ENCODE data around the gene STRA6. TPM values are rescaled to one million over a fixed set of nuclear protein-coding genes. Genes with fewer than 3 reads are reported as not detected.

The STRA6 gene
- total and polyA plus RNA-seq, 3 experiments from 2014 or later = not detected

DNA sequence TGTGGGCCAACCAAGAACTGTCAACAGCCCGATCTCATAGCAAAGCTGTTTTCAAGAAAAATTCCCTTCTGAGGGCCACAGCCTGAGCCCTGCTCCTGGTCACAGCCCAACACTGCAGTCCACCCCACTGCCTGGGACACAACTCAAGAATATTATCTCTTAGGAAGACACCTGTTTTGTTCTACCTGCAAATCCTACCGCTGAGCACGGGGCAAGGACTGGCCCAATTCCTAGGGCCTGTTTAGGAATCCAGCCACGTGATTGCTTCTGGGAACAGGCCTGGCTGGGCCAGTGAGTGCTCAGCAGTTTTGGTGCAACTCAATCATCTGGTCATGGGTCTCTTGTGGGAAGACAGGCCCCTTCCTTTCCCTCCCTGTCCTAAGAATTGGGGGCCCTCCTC, 63.9 kb downstream of the STRA6 start:
- no peak overlapping the region for H3K4me3 ChIP-seq (ENCODE audit: low read length)
- no peaks in the 10 kb centered on the region for H3K9me3 Mint-ChIP-seq
- H3K4me1 Mint-ChIP-seq = peaks cover 10 to 28% (median 15%) of the 10 kb centered on the region in 3 donors
- DNase-seq = no peak
- peaks cover 5% of the 10 kb centered on the region for H3K4me1 ChIP-seq (ENCODE audit: insufficient read depth, low read length)
- H3K27me3 Mint-ChIP-seq = peaks cover 36 to 79% of the 10 kb centered on the region in 2 donors
- no peak overlapping the region for H3K27ac ChIP-seq (ENCODE audit: low read depth, low read length)
- no peak overlapping the region for H3K27ac Mint-ChIP-seq
- H3K4me3 Mint-ChIP-seq = no peak overlapping the region
- peaks cover 26% of the 10 kb centered on the region for H3K27me3 ChIP-seq (ENCODE audit: insufficient read depth, low read length, poor library complexity, severe bottlenecking)
- ChIA-PET POLR2A (interaction anchor here (0.7 kb wide), 1 partner anchor 95 kb away, joined by 7 read pairs; no protein-coding TSS in a partner anchor), CTCF (interaction anchor here (1.0 kb wide), 1 partner anchor 177 kb away, joined by 3 read pairs; no protein-coding TSS in a partner anchor)
- H3K9me3 ChIP-seq (ENCODE audit: low read length) = no peaks in the 10 kb centered on the region
- H3K36me3 ChIP-seq (ENCODE audit: insufficient read depth, low read length) = no peaks in the 10 kb centered on the region
- no peaks in the 10 kb centered on the region for H3K36me3 Mint-ChIP-seq

DNA sequence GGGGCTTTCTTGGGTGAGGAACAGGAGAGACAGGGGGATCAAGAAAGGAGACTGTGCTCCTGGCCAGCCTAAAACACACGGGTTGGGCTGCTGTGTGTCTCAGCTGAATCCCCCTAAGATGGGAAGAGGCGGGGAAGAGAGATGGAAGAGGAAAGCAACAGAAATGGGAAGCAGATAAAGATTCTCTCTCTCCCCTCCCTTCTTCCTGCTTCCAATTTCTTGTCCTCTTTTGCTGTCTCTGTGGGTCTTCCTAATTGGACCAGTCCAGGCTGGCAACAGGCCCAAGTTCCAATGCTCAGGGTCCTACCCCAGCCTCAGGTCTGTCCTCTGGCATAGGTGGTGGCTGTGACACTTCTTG, 65.1 kb downstream of the STRA6 start:
- Mint-ChIP-seq H3K27ac (no peak overlapping the region), H3K9me3 (no peaks in the 10 kb centered on the region), H3K4me3 (peak overlapping the region in 5 of 7 donors; percentile 3 to 66 (median 57)), H3K4me1 (peaks cover 10 to 32% (median 15%) of the 10 kb centered on the region in 3 donors), H3K27me3 (peaks cover 41 to 83% of the 10 kb centered on the region in 2 donors), H3K36me3 (no peaks in the 10 kb centered on the region)
- no peak for DNase-seq
- no peaks in the 10 kb centered on the region for H3K36me3 ChIP-seq (ENCODE audit: insufficient read depth, low read length)
- peaks cover 5% of the 10 kb centered on the region for H3K4me1 ChIP-seq (ENCODE audit: insufficient read depth, low read length)
- CTCF ChIA-PET = no interaction called here
- no peak overlapping the region for H3K27ac ChIP-seq (ENCODE audit: low read depth, low read length)
- peaks cover 29% of the 10 kb centered on the region for H3K27me3 ChIP-seq (ENCODE audit: insufficient read depth, low read length, poor library complexity, severe bottlenecking)
- no peak overlapping the region for H3K4me3 ChIP-seq (ENCODE audit: low read length)
- POLR2A ChIA-PET = no interaction called here
- H3K9me3 ChIP-seq (ENCODE audit: low read length) = no peaks in the 10 kb centered on the region

DNA sequence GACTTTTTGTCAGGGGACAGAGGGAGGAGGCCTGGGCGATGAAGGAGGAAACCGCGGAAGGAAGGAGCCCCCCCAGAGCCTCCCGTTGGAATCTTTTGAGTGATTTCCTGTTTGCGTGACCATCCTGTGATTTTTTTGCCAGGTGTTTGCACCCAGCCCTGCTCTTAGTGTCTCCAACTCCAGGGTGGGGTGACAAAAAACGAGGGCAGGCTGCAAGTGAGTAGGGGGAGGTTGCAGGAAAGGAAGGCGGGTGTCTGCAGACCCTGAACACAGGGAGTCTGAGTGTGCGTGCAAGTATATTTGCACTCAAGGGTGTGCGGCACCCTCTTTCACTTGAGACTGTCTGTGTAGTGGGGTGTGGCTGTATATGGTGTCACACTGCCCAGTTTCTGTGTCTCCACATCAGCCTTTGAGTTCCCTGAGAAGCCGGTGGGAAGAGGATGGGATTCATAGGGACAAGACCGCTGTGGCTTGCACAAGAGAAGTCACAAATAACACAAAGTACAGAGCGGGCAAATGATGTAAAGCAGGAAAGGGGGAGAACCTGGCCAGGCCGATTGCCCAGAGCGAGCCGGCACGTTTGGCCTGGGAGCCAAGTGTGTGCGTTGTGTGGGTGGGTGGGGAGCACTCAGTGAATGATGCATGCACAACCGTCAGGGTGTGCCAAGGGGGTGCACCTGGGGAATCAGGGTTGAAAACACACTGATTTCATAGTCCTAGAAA, 65.6 kb downstream of the STRA6 start:
- no peak for DNase-seq

DNA sequence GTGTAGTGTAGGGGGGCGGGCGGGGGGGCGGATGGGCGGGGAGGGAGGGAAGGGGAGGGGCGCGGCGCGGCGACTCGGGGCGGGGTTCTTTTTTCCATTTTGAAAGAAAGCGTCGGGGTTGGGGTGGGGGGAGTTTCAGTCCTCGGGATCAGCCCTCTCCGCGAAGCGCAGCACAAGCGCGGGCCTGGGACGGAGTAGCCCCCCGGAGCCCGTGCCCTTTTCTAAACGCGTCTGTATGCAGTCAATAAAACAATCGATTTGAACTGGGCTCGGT, 66.1 kb downstream of the STRA6 start:
- Histone ChIP-seq H3K9me3 (ENCODE audit: low read length) (no peaks in the 10 kb centered on the region), H3K27me3 (ENCODE audit: insufficient read depth, low read length, poor library complexity, severe bottlenecking) (peaks cover 38% of the 10 kb centered on the region), H3K4me3 (ENCODE audit: low read length) (no peak overlapping the region), H3K4me1 (ENCODE audit: insufficient read depth, low read length) (peaks cover 5% of the 10 kb centered on the region), H3K36me3 (ENCODE audit: insufficient read depth, low read length) (no peaks in the 10 kb centered on the region), H3K27ac (ENCODE audit: low read depth, low read length) (no peak overlapping the region)
- DNase-seq = no peak
- H3K36me3 Mint-ChIP-seq = no peaks in the 10 kb centered on the region
- POLR2A ChIA-PET = no interaction called here
- H3K4me3 Mint-ChIP-seq = peak overlapping the region in 6 of 7 donors; percentile 51 to 81 (median 64)
- H3K4me1 Mint-ChIP-seq = peaks cover 12 to 37% (median 15%) of the 10 kb centered on the region in 3 donors
- H3K27ac Mint-ChIP-seq = no peak overlapping the region
- peaks cover 49 to 86% of the 10 kb centered on the region in 2 donors for H3K27me3 Mint-ChIP-seq
- no peaks in the 10 kb centered on the region for H3K9me3 Mint-ChIP-seq
- CTCF ChIA-PET = interaction anchor here (1.6 kb wide), 1 partner anchor 186 kb away, joined by 4 read pairs; no protein-coding TSS in a partner anchor

More for the DNA sequence above, 65.6 kb downstream of the STRA6 start:
- Histone ChIP-seq H3K36me3 (ENCODE audit: insufficient read depth, low read length) (no peaks in the 10 kb centered on the region), H3K4me1 (ENCODE audit: insufficient read depth, low read length) (peaks cover 5% of the 10 kb centered on the region), H3K27me3 (ENCODE audit: insufficient read depth, low read length, poor library complexity, severe bottlenecking) (peaks cover 33% of the 10 kb centered on the region), H3K27ac (ENCODE audit: low read depth, low read length) (no peak overlapping the region), H3K9me3 (ENCODE audit: low read length) (no peaks in the 10 kb centered on the region), H3K4me3 (ENCODE audit: low read length) (no peak overlapping the region)
- CTCF ChIA-PET = no interaction called here
- Mint-ChIP-seq H3K9me3 (no peaks in the 10 kb centered on the region), H3K4me1 (peaks cover 12 to 34% (median 15%) of the 10 kb centered on the region in 3 donors), H3K27ac (peak overlapping the region in 1 of 8 donors; percentile 10), H3K4me3 (peak overlapping the region in 6 of 7 donors; percentile 57 to 81 (median 64)), H3K27me3 (peaks cover 45 to 84% of the 10 kb centered on the region in 2 donors), H3K36me3 (no peaks in the 10 kb centered on the region)
- POLR2A ChIA-PET = no interaction called here

DNA sequence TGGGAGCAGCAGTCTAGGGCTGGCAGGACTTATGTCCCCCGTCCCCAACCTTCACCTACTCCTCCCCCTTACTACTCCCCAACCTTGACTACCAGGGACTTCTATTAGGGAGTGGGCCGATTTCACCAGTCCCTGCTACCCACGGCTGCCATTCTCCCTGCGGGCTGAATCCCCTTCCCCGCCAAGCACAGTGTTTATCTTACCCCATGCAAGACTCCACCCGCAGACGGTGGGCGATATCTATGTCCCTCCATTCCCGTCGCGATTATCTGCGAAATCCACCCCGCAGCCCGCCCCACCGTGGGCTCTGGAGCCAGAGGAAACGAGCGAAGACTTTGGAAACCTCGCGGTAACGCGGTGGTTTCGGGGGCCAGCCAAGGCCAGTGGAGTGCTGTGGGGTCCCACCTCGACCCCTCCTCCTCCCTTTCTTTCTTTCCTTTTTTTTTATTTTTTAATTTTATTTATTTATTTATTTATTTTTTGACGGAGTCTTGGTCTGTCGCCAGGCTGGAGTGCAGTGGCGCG, 67.5 kb downstream of the STRA6 start:
- Mint-ChIP-seq H3K9me3 (no peaks in the 10 kb centered on the region), H3K4me3 (peak overlapping the region in 5 of 7 donors; percentile 35 to 70 (median 66)), H3K27ac (peak overlapping the region in 1 of 8 donors; percentile 50), H3K4me1 (peaks cover 12 to 43% (median 15%) of the 10 kb centered on the region in 3 donors), H3K27me3 (peaks cover 57 to 86% of the 10 kb centered on the region in 2 donors), H3K36me3 (no peaks in the 10 kb centered on the region)
- Histone ChIP-seq H3K36me3 (ENCODE audit: insufficient read depth, low read length) (no peaks in the 10 kb centered on the region), H3K4me3 (ENCODE audit: low read length) (no peak overlapping the region), H3K4me1 (ENCODE audit: insufficient read depth, low read length) (peaks cover 5% of the 10 kb centered on the region), H3K27ac (ENCODE audit: low read depth, low read length) (no peak overlapping the region), H3K27me3 (ENCODE audit: insufficient read depth, low read length, poor library complexity, severe bottlenecking) (peaks cover 41% of the 10 kb centered on the region), H3K9me3 (ENCODE audit: low read length) (no peaks in the 10 kb centered on the region)
- CTCF ChIA-PET = interaction anchor here (1.6 kb wide), 1 partner anchor 187 kb away, joined by 4 read pairs; no protein-coding TSS in a partner anchor
- DNase-seq = no peak
- POLR2A ChIA-PET = no interaction called here

DNA sequence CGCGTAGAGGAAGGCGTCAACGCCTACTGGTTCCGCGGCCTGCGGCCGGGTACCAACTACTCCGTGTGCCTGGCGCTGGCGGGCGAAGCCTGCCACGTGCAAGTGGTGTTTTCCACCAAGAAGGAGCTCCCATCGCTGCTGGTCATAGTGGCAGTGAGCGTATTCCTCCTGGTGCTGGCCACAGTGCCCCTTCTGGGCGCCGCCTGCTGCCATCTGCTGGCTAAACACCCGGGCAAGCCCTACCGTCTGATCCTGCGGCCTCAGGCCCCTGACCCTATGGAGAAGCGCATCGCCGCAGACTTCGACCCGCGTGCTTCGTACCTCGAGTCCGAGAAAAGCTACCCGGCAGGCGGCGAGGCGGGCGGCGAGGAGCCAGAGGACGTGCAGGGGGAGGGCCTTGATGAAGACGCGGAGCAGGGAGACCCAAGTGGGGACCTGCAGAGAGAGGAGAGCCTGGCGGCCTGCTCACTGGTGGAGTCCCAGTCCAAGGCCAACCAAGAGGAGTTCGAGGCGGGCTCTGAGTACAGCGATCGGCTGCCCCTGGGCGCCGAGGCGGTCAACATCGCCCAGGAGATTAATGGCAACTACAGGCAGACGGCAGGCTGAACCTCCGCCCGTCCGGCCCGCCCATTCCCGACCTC, 68.1 kb downstream of the STRA6 start:
- Mint-ChIP-seq H3K27me3 (peaks cover 56 to 87% of the 10 kb centered on the region in 2 donors), H3K9me3 (peaks cover 0 to 1% (median 0%) of the 10 kb centered on the region in 5 donors), H3K27ac (no peak overlapping the region), H3K4me3 (peak overlapping the region in 4 of 7 donors; percentile 35 to 70 (median 58)), H3K36me3 (no peaks in the 10 kb centered on the region), H3K4me1 (peaks cover 14 to 47% (median 15%) of the 10 kb centered on the region in 3 donors)
- Histone ChIP-seq H3K9me3 (ENCODE audit: low read length) (no peaks in the 10 kb centered on the region), H3K4me1 (ENCODE audit: insufficient read depth, low read length) (peaks cover 5% of the 10 kb centered on the region), H3K27me3 (ENCODE audit: insufficient read depth, low read length, poor library complexity, severe bottlenecking) (peaks cover 44% of the 10 kb centered on the region), H3K4me3 (ENCODE audit: low read length) (no peak overlapping the region), H3K27ac (ENCODE audit: low read depth, low read length) (no peak overlapping the region), H3K36me3 (ENCODE audit: insufficient read depth, low read length) (no peaks in the 10 kb centered on the region)
- CTCF ChIA-PET = no interaction called here
- DNase-seq = no peak
- POLR2A ChIA-PET = no interaction called here

DNA sequence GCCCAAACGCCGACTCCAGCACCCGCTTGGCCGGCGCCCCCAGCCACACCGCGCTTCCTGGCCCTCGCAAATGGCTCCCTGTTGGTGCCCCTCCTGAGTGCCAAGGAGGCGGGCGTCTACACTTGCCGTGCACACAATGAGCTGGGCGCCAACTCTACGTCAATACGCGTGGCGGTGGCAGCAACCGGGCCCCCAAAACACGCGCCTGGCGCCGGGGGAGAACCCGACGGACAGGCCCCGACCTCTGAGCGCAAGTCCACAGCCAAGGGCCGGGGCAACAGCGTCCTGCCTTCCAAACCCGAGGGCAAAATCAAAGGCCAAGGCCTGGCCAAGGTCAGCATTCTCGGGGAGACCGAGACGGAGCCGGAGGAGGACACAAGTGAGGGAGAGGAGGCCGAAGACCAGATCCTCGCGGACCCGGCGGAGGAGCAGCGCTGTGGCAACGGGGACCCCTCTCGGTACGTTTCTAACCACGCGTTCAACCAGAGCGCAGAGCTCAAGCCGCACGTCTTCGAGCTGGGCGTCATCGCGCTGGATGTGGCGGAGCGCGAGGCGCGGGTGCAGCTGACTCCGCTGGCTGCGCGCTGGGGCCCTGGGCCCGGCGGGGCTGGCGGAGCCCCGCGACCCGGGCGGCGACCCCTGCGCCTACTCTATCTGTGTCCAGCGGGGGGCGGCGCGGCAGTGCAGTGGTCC, 68.7 kb downstream of the STRA6 start:
- no peaks in the 10 kb centered on the region for H3K9me3 ChIP-seq (ENCODE audit: low read length)
- H3K4me1 ChIP-seq (ENCODE audit: insufficient read depth, low read length) = peaks cover 5% of the 10 kb centered on the region
- H3K27me3 ChIP-seq (ENCODE audit: insufficient read depth, low read length, poor library complexity, severe bottlenecking) = peaks cover 51% of the 10 kb centered on the region
- H3K27ac ChIP-seq (ENCODE audit: low read depth, low read length) = no peak overlapping the region
- no peak overlapping the region for H3K4me3 ChIP-seq (ENCODE audit: low read length)
- H3K27me3 Mint-ChIP-seq = peaks cover 54 to 85% of the 10 kb centered on the region in 2 donors
- H3K4me3 Mint-ChIP-seq = no peak overlapping the region
- peaks cover 0 to 2% (median 0%) of the 10 kb centered on the region in 5 donors for H3K9me3 Mint-ChIP-seq
- no peaks in the 10 kb centered on the region for H3K36me3 Mint-ChIP-seq
- CTCF ChIA-PET = no interaction called here
- no peaks in the 10 kb centered on the region for H3K36me3 ChIP-seq (ENCODE audit: insufficient read depth, low read length)
- DNase-seq = no peak
- peaks cover 14 to 54% (median 15%) of the 10 kb centered on the region in 3 donors for H3K4me1 Mint-ChIP-seq
- POLR2A ChIA-PET = no interaction called here
- no peak overlapping the region for H3K27ac Mint-ChIP-seq
